GM12873 (cell line): ENCODE data around the gene FNDC3A.

Experiments
- CTCF ChIP-seq: IDR thresholded peaks from 2 replicates; pipeline ENCODE4 v1.5.1; 2012; ENCODE audit warnings: low read depth, mild to moderate bottlenecking, moderate library complexity, low read length, control low read depth; ENCODE audit not compliant: insufficient read depth; ENCODE audit errors: missing control alignments

FNDC3A gene

GRCh38 chr13:49134305-49134704 lies 158.6 kb downstream of the FNDC3A start:
- no peak for TF ChIP-seq CTCF

GRCh38 chr13:49140910-49141611 lies 165.3 kb downstream of the FNDC3A start:
- no peak for TF ChIP-seq CTCF

- no peak for TF ChIP-seq CTCF
These were observed 171.2 kb downstream of the FNDC3A start for GRCh38 chr13:49146950-49147355.

GRCh38 chr13:49148405-49148804 lies 172.7 kb downstream of the FNDC3A start:
- no peak for TF ChIP-seq CTCF

- no peak for TF ChIP-seq CTCF
These were observed 189.0 kb downstream of the FNDC3A start for GRCh38 chr13:49164712-49165111.

GRCh38 chr13:49165798-49166752 lies 190.4 kb downstream of the FNDC3A start:
- TF ChIP-seq CTCF, result no peak

GRCh38 chr13:49171359-49171758 lies 195.6 kb downstream of the FNDC3A start:
- TF ChIP-seq CTCF, result no peak
